NB4 (cell line): ENCODE measurements around the gene NKX2-2.

Experiments used
- POLR2A ChIP-seq: IDR thresholded peaks from 2 replicates; pipeline ENCODE4 v1.6.1; 2011; ENCODE audit warnings: mild to moderate bottlenecking; ENCODE audit not compliant: insufficient read length; ENCODE audit errors: extremely low read depth
- TF ChIP-seq, protein P1 (sequence below): IDR thresholded peaks from one replicate; pipeline ENCODE4 v1.5.1; 2012; ENCODE audit warnings: low read depth, low read length
- TF ChIP-seq, protein P2 (sequence below): IDR thresholded peaks from 2 replicates; pipeline ENCODE4 v1.6.1; 2011; ENCODE audit warnings: low read depth, low read length

DNA sequence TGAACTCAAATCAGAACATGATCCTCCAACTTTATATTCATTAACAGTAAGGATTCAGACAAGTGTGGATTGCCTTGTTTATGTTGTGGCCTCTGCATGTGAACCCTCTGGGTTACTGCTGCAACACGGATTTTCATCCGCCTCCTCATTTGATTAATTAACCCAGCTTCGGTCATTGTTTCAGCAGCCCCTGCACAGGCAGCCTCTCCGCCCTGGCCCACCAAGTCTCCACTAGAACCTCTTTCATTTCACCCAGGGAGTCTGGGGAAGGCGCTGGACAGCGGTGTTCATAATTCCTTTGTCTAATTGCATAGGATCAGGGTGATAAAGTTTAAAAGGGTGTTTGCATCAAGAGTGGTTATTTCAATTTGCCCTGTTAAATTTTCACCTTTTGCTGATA, 15.7 kb downstream of the NKX2-2 start:
- TF ChIP-seq, protein P1, sequence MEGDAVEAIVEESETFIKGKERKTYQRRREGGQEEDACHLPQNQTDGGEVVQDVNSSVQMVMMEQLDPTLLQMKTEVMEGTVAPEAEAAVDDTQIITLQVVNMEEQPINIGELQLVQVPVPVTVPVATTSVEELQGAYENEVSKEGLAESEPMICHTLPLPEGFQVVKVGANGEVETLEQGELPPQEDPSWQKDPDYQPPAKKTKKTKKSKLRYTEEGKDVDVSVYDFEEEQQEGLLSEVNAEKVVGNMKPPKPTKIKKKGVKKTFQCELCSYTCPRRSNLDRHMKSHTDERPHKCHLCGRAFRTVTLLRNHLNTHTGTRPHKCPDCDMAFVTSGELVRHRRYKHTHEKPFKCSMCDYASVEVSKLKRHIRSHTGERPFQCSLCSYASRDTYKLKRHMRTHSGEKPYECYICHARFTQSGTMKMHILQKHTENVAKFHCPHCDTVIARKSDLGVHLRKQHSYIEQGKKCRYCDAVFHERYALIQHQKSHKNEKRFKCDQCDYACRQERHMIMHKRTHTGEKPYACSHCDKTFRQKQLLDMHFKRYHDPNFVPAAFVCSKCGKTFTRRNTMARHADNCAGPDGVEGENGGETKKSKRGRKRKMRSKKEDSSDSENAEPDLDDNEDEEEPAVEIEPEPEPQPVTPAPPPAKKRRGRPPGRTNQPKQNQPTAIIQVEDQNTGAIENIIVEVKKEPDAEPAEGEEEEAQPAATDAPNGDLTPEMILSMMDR = no peak
- TF ChIP-seq, protein P2, sequence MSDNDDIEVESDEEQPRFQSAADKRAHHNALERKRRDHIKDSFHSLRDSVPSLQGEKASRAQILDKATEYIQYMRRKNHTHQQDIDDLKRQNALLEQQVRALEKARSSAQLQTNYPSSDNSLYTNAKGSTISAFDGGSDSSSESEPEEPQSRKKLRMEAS = no peak
- no peak for TF ChIP-seq POLR2A
